Measurements from ENCODE around the gene PTPA.
"Not testable (repeated sequence)": the region's sequence is repeated elsewhere in the genome, so short reads cannot be mapped to it uniquely, and the experiment has no call there.

PTPA gene

DNA sequence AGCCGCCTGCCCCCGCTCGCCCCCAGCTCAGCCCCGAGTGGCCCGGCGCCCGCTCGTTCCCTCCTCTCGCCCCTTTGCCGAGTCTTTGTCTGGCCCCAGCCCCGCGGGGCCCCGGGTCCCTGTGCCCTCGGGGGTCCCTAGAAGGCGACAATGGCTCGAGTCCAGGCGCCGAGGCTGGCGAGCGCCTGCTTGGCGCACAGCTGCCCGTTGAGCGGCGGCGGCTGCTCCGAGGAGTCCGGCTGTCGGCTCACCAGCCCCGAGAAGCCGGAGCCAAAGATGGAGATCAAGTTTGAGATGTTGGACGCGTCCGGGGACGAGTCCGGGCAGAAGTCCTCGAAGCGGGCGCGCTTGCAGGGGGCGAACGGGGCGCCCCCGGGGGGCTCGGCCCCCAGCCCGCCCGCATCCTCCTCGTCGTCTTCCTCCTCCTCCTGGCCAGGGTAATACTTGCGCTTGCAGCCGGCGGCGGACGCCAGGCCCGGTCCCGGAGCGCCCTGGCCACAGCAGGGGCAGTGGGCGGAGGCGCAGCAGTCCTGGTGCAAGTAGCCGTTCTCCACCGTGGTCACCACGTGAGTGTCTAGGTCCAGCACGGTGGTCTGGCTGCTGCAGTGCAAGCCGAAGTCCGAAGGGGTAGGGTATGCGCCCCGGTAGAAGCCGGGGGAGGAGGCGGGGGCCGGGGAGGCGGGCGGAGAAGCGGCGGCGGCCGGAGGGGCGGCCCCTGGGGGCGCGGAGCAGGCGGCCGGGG lies 65.7 kb downstream of the PTPA start:
- DNase-seq (ENCODE audit: low read depth): no peak

DNA sequence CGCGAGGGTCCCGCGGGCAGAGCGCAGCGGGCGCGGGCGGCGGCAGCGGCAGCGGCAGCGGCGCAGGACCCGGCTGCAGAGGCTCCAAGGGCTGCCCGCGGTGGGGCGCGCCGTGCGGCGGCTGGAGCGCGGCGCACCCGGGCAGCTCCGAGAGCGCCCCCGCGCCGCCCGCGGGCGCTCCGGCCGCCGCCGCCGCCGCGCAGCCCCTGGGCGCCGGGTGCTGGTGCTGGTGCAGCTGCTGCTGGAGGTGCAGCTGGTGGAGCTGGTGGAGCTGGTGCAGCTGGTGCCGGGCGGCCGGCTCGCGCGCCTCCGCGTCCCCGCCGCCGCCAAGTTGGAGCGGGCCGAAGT lies 66.2 kb downstream of the PTPA start:
- no peak for DNase-seq (ENCODE audit: low read depth)

DNA sequence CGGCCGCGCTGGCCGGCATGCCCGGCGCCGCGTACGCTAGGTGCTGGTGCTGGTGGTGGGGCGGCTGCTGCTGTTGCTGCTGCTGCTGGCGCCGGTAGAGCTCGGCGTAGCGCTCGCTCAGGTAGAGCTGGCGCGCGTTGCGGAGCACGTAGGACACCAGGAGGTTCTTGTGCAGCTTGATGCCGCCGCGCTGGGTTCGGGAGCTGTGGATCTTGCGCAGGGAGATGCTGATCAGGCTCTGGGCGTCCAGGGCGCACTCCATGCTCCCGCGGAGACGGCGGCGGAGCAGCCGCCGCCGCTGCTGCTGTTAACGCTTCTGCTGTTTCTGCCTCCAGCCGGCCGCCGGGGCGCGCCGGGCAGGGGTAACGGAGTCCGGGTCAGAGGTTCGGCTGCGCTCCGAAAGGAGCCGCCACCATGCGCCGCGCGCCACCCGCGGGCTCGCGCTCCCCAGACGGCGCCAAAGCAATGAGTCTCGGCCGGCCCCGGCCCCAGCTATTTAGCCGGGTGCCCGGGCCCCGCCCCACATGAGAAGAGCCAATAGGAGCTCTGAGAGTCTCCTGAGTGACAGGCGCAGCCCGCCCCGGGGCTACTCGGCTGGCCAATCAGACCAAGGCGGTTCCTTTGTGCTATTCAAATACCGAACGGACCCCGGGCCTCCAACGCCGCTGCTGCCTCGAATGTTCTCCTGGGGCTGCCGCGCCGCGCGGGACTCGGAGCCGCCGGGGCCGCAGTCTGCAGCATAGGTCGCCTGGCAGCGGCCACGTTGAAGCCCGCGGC lies 66.8 kb downstream of the PTPA start, which contains the start of gene IER5L:
Gene IER5L, minus strand, starts transcription at position 471 of the 777 bp plus-strand sequence. Its CDS starts 209 bp downstream, at position 262.
- peak; percentile 92 for DNase-seq (ENCODE audit: low read depth)

DNA sequence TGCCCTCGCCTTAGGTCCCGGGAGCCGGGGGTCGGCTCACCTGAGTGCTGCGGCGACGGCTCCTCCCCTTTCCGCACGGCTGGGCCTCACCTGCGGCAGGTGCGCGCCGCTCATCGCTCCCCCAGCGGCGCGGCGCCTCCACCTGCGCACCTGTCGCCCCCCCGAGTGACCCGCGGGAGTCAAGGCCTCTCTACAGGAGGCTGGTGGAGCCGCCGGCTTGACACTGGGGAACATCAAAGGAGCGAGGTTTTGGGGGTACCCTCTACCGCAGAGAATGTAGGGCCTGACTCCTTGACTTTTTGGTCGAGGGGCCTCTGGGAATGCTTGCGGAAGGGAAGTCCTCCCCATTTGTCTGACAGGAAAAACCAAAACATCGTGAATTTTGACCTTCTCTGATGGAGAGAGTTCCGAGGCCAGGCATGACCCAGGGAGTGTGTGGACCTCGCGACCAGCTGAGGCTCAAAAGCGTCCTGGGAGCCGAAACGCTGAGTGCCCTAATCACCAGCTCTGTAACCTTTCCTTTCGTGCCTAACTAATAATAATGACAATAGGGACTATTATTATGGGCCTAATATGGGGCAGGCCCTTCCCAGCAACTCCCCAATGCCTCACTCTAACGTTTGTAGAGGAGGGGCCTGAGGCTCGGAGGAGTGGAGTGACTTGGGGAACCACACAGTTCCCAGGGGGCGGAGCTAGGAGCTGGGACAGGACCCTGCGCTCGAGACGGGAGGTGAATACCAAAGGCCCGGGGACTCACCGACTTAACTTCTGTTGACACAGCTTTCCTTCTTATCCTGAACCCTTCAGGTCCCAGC lies 67.6 kb downstream of the PTPA start:
- no peak for DNase-seq (ENCODE audit: low read depth)

DNA sequence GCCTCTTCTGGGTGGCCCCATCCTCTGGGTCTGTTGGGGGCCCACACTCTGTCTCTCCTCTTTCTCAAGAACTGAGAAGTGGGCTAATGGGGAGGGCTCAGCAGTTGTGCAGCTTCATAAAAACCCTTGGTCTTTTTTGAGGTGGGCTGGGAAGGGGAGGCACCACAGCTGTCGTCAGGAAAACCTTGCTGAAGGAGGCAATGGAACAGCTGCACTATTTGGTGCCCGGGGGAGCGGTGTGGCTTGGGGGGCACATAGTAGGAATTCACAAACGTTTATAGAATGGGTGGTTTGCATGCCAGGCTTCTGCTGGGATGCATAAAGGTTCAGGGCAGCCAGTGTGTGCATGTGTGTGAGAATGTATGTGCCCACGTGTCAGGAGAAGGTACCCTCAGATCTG lies 70.0 kb downstream of the PTPA start:
- no peak for DNase-seq (ENCODE audit: low read depth)

DNA sequence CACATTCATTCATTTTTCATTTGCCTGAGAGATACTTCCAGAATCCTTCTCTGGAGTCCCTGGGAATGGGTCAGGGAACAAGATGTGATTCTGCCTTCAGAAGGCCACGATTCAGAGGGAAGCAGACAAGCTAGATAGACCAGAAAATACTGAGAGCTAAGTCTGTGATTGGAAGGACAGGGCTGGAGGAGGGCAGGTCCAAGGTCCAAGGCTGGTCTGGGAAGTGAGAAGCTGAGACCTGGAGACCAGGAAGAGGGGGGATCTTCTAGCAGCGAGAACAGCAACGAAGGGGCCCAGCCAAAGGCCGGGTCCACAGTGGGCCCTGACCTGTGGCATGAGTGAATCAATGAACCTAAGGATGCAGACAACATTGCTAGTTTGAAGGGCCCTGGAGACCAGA lies 70.9 kb downstream of the PTPA start:
- no peak for DNase-seq (ENCODE audit: low read depth)

DNA sequence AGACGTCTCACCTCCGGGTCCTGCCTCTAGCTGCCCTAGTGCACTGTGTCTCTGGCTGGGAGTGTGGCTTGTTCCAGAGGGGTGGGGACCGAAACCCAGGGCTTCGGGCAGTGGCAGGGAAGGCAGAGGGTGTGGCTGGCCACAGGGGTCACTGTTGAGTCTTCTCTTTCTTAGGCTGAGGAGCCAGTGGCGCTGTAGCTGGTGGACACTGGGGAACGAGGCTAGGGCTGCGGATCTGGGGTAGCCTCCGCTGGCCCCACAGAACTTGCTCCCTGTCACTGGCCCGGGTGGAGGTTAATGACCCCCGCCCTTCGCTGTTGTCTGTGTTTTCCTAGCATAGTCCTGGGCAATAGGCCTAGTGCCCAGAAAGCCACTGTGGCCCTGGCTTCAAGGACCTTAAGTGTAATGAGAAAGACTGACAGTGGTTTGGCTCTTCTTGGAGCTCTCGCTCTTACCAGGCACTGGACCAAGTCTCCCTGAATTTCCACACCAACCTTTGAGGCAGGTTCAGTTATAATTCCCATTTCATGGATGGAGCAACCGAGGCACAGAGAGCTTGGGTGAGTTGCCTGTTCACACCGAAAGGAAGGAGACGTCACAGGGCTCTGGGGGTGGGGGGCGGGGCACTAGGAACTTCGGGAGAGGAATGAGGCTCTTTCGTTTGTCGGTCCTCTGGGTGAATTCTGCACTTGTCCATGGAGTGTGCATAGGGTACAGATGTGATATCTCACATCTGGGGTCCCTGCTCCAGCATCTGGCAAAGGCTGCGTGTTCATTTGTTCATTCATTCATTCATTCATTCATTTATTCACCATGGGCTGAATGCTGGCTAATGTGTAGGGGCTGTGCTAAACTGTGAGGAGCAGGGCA lies 71.6 kb downstream of the PTPA start:
- DNase-seq (ENCODE audit: low read depth): no peak

DNA sequence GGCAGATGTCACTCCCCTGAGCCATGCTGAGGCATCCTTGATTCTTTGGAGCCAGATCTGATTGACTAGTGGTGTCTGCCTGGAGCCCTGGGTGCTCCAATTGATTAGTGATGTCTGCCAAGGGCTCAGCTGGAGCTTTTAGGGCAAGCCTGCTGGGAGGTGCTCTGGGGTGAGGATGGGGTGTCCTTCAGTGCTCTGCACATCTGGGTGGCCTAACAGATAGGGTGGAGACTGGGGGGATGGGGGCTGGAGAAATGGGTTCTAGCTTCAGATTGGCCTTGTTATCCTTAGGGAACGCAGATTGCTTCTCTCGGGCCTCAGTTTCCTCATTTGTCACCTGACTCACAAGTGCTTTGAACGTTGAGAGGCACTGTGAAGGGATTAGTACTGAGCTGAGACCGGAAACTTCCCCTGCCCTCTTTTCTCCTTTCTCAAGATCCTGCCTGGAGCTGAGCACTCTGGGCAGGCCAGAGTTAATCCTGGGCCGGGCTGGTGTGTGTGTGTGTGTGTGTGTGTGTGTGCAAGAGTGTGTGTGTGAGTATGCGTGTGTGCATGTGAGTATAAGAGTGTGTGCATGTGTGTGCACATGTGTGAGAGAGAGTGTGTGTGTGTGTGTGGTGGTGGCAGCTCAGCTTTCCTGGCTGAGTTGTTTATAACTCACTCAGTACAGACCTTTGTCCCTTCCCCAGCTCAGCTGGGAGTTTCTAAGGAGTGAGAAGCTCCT lies 72.4 kb downstream of the PTPA start:
- DNase-seq (ENCODE audit: low read depth): no peak

DNA sequence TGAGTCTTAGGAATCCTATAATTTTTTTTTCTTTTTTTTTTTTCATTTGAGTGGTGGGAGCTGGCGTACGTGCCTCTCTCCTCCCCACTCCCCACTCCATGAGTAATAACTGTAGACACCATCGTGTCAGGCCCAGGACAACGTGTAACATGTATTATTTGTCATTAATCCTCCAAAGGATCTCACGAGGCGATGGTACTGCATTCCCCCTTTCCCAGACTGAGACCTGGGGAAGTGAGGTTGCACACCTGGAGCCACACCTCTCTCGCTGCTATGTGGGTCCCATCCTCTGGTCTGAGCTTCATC lies 73.0 kb downstream of the PTPA start:
- no peak for DNase-seq (ENCODE audit: low read depth)

DNA sequence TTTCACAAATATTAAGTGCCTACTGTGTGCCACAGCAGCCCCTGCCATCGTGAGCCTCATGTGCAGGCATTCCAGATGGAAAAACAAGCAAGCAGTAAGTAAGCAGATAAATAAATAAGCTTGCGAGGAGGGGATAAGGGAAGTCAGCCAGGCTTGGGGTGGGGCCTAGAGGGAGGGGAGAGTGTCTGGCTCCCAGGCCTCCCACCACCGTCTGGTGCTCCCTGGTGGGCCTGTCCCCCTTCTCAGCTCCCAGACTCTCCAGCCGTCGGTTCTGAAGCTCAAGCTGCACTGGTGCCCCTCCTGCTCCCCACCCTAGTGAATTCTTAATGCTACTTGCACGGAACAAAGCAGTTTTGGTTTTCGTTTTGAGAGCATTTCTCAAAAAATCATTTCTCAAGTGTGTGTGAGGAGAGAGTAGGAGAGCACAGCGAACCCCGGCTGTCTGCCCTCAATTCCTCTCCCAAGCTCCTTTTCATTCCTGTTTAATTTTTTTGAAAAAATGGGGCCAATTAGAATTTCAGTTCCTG lies 73.4 kb downstream of the PTPA start:
- no peak for DNase-seq (ENCODE audit: low read depth)

DNA sequence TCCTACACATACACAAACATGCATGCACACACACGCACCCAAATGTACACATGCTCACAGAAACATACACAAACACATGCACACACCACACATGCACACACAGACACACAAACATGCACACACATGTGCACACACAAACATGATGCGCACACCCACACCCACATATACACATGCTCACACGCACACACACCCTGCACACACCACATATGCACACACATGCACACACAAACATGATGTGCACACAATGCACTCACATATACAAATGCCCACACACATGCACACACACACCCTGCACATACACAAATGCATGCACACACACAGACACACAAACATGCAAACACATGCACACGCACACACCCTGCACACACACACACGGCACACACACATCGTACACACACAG lies 74.2 kb downstream of the PTPA start:
- DNase-seq (ENCODE audit: low read depth): no peak

DNA sequence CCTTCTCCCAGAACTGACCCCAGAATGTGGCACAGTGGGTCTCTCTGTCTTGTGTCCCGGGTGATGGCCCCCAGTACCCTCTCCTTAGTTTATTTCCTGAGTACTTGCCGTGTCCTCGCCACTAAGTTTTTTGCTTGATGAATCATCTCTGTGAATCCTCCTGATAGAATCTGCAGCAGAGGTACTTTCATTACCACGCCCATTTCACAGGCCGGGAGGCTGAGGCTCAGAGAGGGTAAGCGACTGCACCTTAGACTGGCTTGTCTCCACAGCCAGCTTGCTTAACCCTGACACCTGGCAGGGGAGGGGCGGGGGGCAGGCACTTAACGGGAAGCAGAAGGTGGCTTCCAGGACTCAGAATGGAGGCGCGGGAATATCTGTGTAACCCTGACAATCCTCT lies 74.8 kb downstream of the PTPA start:
- no peak for DNase-seq (ENCODE audit: low read depth)

DNA sequence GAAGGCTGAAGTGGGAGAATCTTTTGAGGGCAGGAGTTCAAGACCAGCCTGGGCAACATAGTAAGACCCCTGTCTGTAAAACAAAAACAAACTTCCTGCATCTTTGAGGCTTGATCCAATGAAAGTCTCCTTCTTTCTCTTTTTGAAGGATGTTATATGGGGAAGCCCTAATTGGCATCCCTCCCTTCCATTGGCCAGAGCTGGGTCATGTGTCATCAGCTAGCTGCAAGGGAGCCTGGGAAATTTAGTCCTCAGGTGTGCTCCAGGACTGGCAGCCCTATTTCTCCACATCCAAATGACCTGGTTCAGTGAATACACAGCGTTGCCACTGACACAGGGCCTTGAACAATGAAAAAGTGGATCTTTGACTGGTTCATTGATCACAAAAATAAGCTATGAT lies 75.8 kb downstream of the PTPA start:
- no peak for DNase-seq (ENCODE audit: low read depth)

DNA sequence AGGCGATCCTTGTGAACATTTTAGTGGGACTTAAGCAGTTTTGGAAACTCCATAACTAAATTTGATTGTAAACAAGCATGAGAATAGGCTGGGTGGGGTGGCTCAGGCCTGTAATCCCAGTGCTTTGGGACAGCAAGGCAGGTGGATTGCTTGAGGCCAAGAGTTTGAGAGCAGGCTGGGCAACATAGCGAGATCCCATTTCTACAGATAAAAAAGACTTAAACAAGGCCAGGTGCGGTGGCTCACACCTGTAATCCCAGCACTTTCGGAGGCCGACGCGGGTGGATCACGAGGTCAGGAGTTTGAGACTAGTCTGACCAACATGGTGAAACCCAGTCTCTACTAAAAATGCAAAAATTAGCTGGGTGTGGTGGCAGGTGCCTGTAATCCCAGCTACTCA lies 78.8 kb downstream of the PTPA start:
- not testable (repeated sequence) for DNase-seq (ENCODE audit: low read depth)

DNA sequence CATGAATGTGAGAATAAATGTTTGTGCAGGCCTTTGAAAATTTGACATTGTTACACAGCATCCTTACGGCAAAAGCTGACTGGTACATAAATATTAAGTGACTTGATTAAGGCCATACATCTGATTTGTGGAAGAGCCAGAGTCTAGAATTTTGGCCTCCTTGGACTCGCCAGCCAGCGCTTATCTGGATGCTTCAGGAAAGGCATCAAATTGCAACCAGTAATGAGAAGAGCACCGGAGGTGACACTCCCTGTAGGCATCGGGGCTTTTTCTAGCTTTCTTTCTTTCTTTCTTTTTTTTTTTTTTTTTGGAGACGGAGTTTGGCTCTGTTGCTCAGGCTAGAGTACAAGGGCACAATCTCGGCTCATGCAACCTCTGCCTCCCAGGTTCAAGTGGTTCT lies 80.0 kb downstream of the PTPA start:
- DNase-seq (ENCODE audit: low read depth): no peak

DNA sequence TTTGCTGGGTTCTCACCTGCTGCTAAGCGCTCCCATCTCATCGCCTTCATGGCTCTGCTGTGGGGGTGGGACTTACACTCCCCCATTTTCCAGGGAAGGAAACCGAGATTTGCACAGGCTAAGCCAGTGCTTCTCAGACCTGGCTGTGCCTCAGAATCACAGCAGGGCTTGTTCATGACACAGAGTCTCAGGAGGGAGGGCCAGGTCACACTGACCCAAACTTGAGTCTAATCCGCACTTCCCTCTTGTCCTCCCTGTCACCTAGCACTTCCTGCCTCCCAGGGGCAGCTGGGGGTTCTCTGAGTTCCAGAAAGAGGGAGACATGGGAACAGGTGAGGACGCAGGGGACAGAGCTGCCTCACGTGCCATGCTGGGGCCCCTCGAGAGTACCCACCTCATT lies 82.4 kb downstream of the PTPA start:
- no peak for DNase-seq (ENCODE audit: low read depth)

DNA sequence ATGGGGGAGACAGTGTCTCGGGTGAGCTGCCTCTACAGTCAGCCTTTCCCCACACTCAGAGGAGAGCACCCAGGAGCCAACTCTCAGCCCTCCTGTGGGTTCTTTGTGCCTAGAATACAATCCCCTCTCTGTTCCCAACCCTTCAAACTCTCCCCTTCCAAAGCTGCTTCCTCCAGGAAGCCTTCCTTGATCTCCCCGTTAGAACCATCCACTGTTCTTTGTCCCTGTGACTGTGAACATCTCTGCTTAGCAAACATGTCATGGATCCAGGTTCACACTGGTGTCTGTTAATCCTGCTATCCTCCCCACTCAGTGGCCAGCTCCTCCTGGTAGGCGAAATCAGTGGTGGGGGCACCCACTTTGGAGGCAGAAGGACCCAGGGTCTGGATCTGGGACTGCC lies 83.0 kb downstream of the PTPA start:
- DNase-seq (ENCODE audit: low read depth): no peak

DNA sequence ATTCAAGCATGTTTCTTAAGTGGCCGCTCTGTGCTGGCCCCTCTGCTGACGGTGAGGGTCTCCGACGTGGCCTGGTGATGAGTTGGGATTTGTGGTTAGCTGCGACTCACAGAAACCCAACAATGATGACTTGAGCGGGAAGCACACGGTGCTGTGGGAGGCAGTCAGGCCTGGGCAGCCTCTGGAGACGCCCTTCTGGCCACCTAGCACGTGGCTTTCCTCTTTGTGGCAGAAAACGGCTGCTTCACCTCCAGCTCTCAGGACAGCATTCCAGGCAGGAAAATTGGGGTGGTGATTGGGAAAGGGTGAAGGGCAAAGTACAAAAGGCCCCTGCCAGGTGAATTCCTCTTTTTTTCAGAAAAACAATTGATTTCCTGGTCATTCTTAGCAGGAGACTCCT lies 84.4 kb downstream of the PTPA start:
- DNase-seq (ENCODE audit: low read depth): no peak

DNA sequence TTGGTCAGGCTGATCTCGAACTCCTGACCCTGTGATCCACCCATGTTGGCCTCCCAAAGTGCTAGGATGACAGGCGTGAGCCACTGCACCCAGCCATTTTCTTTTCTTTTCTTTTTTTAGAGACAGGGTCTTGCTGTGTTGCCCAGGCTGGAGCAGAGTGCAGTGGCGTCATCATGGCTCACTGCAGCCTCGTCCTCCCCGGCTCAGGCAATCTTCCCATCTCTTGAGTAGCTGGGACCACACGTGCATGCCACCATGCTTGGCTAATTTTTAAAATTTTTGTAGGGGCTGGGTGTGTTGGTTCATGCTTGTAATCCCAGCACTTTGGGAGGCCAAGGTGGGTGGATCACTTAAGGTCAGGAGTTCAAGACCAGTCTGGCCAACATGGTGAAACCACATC lies 85.8 kb downstream of the PTPA start:
- not testable (repeated sequence) for DNase-seq (ENCODE audit: low read depth)

DNA sequence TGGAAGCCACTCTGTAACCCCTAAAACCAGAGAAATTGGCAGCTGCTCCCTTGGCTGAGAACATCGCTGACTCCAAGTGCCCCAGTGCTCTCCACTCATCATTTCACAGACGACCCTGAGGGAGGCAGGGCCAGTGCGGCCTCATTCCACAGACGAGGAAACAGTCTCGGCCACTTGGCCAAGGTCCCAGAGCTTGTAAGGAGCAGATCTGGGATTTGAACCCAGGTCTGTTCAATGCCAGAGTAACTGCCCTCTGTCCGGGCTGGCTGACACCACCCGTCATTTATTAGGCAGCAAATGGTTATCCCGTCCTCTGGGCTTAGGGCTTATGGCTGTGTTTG lies 86.7 kb downstream of the PTPA start:
- no peak for DNase-seq (ENCODE audit: low read depth)
